GM12878 (cell line): Measurements from ENCODE around the gene MMP10. TPM values are rescaled to one million over a fixed set of nuclear protein-coding genes. Genes with fewer than 3 reads are reported as not detected.

Experiments
- ATAC-seq: fragments of 200-7000 bp; cut with Tn5 transposase; 3 replicates; pipeline ENCODE4 v1.9.1; 2020; ENCODE audit warnings: mild to moderate bottlenecking, moderate library complexity
- Bru-seq: library from RNA; stranded (reverse); fragments of 400-500 nt; gene quantifications from one replicate; lab custom pipeline; 2021; lab: Mats Ljungman, UMichigan
- BruChase-seq, 2 experiments: library from RNA; stranded (reverse); fragments of 400-500 nt; gene quantifications; one replicate each; lab custom pipeline; 2021; lab: Mats Ljungman, UMichigan
- BruUV-seq: library from RNA; stranded (reverse); fragments of 400-500 nt; replicated peaks from 2 replicates; lab custom pipeline; 2021; lab: Mats Ljungman, UMichigan
- CTCF ChIA-PET: fragments of 300-600 bp; sonication (Branson Sonifier 250); formaldehyde crosslinking; extraction: SDS; loops from one replicate; lab custom pipeline; 2021; ENCODE audit warnings: inconsistent platforms; lab: Yijun Ruan, JAX
- POLR2A ChIA-PET: fragments of 350-600 bp; formaldehyde crosslinking; extraction: SDS; loops from one replicate; lab custom pipeline; 2021; ENCODE audit warnings: inconsistent platforms; lab: Charles Lee
- RAD21 ChIA-PET: fragments of 300-600 bp; sonication (Branson Sonifier 250); formaldehyde crosslinking; loops from one replicate; lab custom pipeline; 2023; ENCODE audit warnings: antibody characterized with exemption; ENCODE audit not compliant: unreplicated experiment; lab: Charles Lee
- SMC1A ChIA-PET: fragments of 300-600 bp; sonication (Branson Sonifier 250); formaldehyde crosslinking; loops from one replicate; lab custom pipeline; 2023; ENCODE audit not compliant: unreplicated experiment, uncharacterized antibody; lab: Charles Lee
- DNase-seq: peaks from one replicate; pipeline ENCODE4 v3.0.0-alpha.2; 2011; ENCODE audit warnings: low read depth, low spot score
- FAIRE-seq: peaks from 3 replicates; lab custom pipeline; 2011; peaks lifted over from hg19 to GRCh38; lab: Jason Lieb, UNC
- H2AFZ ChIP-seq: 2 replicates; pipeline ENCODE4 v1.6.0; 2011; ENCODE audit warnings: low read depth, low read length, control low read depth; ENCODE audit not compliant: control insufficient read depth
- H3K27ac ChIP-seq: 2 replicates; pipeline ENCODE4 v1.5.1; 2011; ENCODE audit warnings: control low read depth; ENCODE audit not compliant: control insufficient read depth, insufficient read depth
- H3K27me3 ChIP-seq, 2 experiments: replicated peaks in 1 of 2; 2 replicates each; pipeline versions ENCODE4 v1.6.0 to v1.6.1; 2011; ENCODE audit warnings: low read length in 1 of 2; ENCODE audit not compliant: control insufficient read depth in 2 of 2, insufficient read depth in 2 of 2
- H3K36me3 ChIP-seq, 2 experiments: 2 replicates each; pipeline ENCODE4 v1.5.1; 2011; ENCODE audit warnings: low read length in 1 of 2; ENCODE audit not compliant: control insufficient read depth in 2 of 2, insufficient read depth in 2 of 2
- H3K4me1 ChIP-seq: 2 replicates; pipeline ENCODE4 v1.6.1; 2011; ENCODE audit warnings: mild to moderate bottlenecking, low read length, moderate library complexity, mixed read lengths; ENCODE audit not compliant: control insufficient read depth, insufficient read depth
- H3K4me2 ChIP-seq: 2 replicates; pipeline ENCODE4 v1.6.0; 2011; ENCODE audit warnings: control low read depth; ENCODE audit not compliant: control insufficient read depth, insufficient read depth
- H3K4me3 ChIP-seq: fragments of 200-600 bp; sonication (generic); 2 replicates; pipeline ENCODE4 v1.5.1; 2016
- H3K79me2 ChIP-seq: 2 replicates; pipeline ENCODE4 v1.6.0; 2011; ENCODE audit warnings: low read length; ENCODE audit not compliant: control insufficient read depth, insufficient read depth
- H3K9ac ChIP-seq: 2 replicates; pipeline ENCODE4 v1.8.0; 2011; ENCODE audit warnings: low read length, control low read depth, mixed read lengths; ENCODE audit not compliant: control insufficient read depth, insufficient read depth
- H3K9me3 ChIP-seq: replicated peaks from 3 replicates; pipeline ENCODE4 v1.5.1; 2011; ENCODE audit warnings: mild to moderate bottlenecking, low read length; ENCODE audit not compliant: control insufficient read depth, insufficient read depth
- H4K20me1 ChIP-seq: 2 replicates; pipeline ENCODE4 v1.6.0; 2011; ENCODE audit not compliant: control insufficient read depth, insufficient read depth
- KDM1A ChIP-seq: fragments of 200-600 bp; sonication (generic); IDR thresholded peaks from 2 replicates; pipeline ENCODE4 v1.6.1; 2016; ENCODE audit warnings: borderline replicate concordance
- WGBS: methylation state at CpG from one replicate; pipeline ENCODE4 v1.1.6; 2016; ENCODE audit warnings: low lambda C conversion rate; ENCODE audit not compliant: insufficient replicate concordance, insufficient coverage; ENCODE audit errors: missing lambda C conversion rate; 5-methylcytosine and 5-hydroxymethylcytosine counted together
- in situ Hi-C: fragments of 300-500 bp; cut with MboI; formaldehyde crosslinking; loops from 9 replicates; pipeline ENCODE4 v1.14.3; 2018; ENCODE audit warnings: mixed read lengths
- intact Hi-C: fragments of 100-400 bp; cut with micrococcal nuclease; formaldehyde crosslinking; loops from one replicate; pipeline ENCODE4 v1.14.2; 2022; ENCODE audit not compliant: unreplicated experiment
- long read RNA-seq, 2 experiments: library from polyadenylated mRNA; unstranded; transcript quantifications; one replicate each; pipeline ENCODE4 v2.0.0, GENCODE V29; 2019 to 2020
- polyA minus RNA-seq, 3 experiments: library from RNA; depleted of rRNA, polyadenylated mRNA; stranded (reverse); fragments of >200 nt; gene quantifications; 2 replicates each; pipeline ENCODE4 v1.2.3, GENCODE V29; 2011
- polyA plus RNA-seq, 11 experiments: library from polyadenylated mRNA; depleted of rRNA in 4 of 11; unstranded in 6 of 11; stranded (reverse) in 5 of 11; fragments of >200 nt; fragmentation: Nextera tagmentation in 4 of 11; fragmentation: Illumina TruSeq in 1 of 11; extraction: Ambion mirVana in 4 of 11; extraction: Trizol in 1 of 11; gene quantifications; 1 replicate in 1 of 11; 2 replicates in 10 of 11; pipeline versions ENCODE4 v1.2.1 to v1.2.3, GENCODE V29; 2011 to 2016; ENCODE audit warnings: inconsistent platforms in 2 of 11, missing spikeins in 2 of 11, low read depth in 1 of 11
- total RNA-seq, 4 experiments: library from RNA; depleted of rRNA in 3 of 4; stranded (reverse); fragments of >200 nt in 3 of 4; fragmentation: Illumina TruSeq in 1 of 4; extraction: Trizol in 1 of 4; gene quantifications; 2 replicates each; pipeline versions ENCODE4 v1.2.1 to v1.2.3, GENCODE V29; 2013 to 2021
- TF ChIP-seq, protein P1 (sequence below), 3 experiments: IDR thresholded peaks in 2 of 3; conservative IDR thresholded peaks in 1 of 3; 2 replicates each; pipeline ENCODE4 v1.5.1; 2011; ENCODE audit warnings: low read depth in 3 of 3, low read length in 3 of 3, mild to moderate bottlenecking in 3 of 3, control low read depth in 2 of 3, moderate library complexity in 2 of 3, inconsistent platforms in 1 of 3, mixed read lengths in 1 of 3; ENCODE audit not compliant: control insufficient read depth in 2 of 3, insufficient read depth in 1 of 3; ENCODE audit errors: extremely low read depth in 1 of 3

Gene MMP10
- not detected in 2 replicates for total RNA-seq (2013; cell fraction: nucleolus; rRNA removed)
- total RNA-seq (2014; rRNA removed): not detected in 2 replicates
- not detected in 2 replicates for total RNA-seq (2014; rRNA removed; fragmentation: Illumina TruSeq; extraction: Trizol)
- not detected in 2 replicates for total RNA-seq (2021)
- polyA plus RNA-seq (2011; ENCODE audit: low read depth): not detected
- not detected in 2 replicates for polyA plus RNA-seq (2011; rRNA removed)
- not detected in 2 replicates for polyA plus RNA-seq (2011; cell fraction: cytosol; rRNA removed)
- not detected in 2 replicates for polyA plus RNA-seq (2011; cell fraction: nucleus; rRNA removed)
- polyA plus RNA-seq (2012): not detected in 2 replicates
- polyA plus RNA-seq (2014; fragmentation: Illumina TruSeq; extraction: Trizol): not detected in 2 replicates
- not detected for polyA plus RNA-seq (2014; fragmentation: Nextera tagmentation; extraction: Ambion mirVana)
- not detected in 2 replicates for polyA plus RNA-seq (2014; rRNA removed)
- not detected for polyA plus RNA-seq (2016; fragmentation: Nextera tagmentation; extraction: Ambion mirVana)
- not detected in 2 replicates for polyA minus RNA-seq (2011; rRNA and poly(A)+ RNA removed)
- polyA minus RNA-seq (2011; cell fraction: cytosol; rRNA and poly(A)+ RNA removed): not detected in 2 replicates
- not detected in 2 replicates for polyA minus RNA-seq (2011; cell fraction: nucleus; rRNA and poly(A)+ RNA removed)
- Bru-seq, nascent RNA: not detected
- not detected for BruChase-seq, experiment 1, labeled RNA remaining after a 6-hour chase
- not detected for BruChase-seq, experiment 2, labeled RNA remaining after a 2-hour chase
- long read RNA-seq, experiment 1: 0 reads
- long read RNA-seq, experiment 2: 0 reads

DNA sequence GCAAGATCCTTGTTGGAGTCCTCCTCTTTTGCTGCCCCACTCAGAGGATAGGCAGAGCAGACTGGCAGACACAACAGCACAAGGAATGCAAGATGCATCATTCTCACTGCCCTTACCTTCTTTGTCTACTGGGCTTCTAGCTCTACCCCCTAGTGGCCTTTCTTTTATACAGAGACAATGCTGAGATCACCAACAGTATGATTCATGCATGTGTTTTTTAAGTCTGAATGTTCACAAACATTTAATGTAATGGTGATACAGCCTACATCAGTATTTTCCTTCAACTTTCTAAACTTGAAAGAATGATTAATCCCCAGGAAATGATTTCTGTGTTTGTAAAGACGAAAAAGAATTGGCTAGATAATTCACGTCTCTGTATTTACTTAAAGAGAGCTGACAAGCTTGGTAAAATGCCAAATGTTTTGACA, at the start of gene MMP10:
TSS of gene MMP10 (minus strand) at position 138 of the 428 bp plus-strand sequence. CDS start at position 101, 37 bp downstream.
- intact Hi-C loops: no loop called here
- WGBS: 56% methylated on average over 2 of the region's 2 CpGs
- Histone ChIP-seq H3K36me3 (no peaks in the 10 kb centered on the region), H3K4me3 (no peak within 1 kb of the TSS), H3K27ac (no peak within 1 kb of the TSS), H3K27me3 (no peaks in the 10 kb centered on the region), H2AFZ (no peak within 1 kb of the TSS), H4K20me1 (no peaks in the 10 kb centered on the region; the same call in 1 of the 2 replicates), H3K4me1 (no peaks in the 10 kb centered on the region), H3K4me2 (no peak within 1 kb of the TSS), H3K9ac (no peak within 1 kb of the TSS), H3K79me2 (no peaks in the 10 kb centered on the region), H3K9me3 (no peaks in the 10 kb centered on the region)
- ChIA-PET CTCF (interaction anchor here (0.8 to 1.0 kb wide), 2 partner anchors 14 to 47 kb away, joined by 3 to 4 read pairs; no protein-coding TSS in a partner anchor), POLR2A (no interaction called here), SMC1A (interaction anchor here (0.9 kb wide), 1 partner anchor 9 kb away, joined by 3 read pairs; no protein-coding TSS in a partner anchor), RAD21 (no interaction called here)
- DNase-seq (no peak), FAIRE-seq (no peak), ATAC-seq (peak; percentile 70)
- in situ Hi-C loops: no loop called here
- no TSS peak for BruUV-seq
- no peak for TF ChIP-seq KDM1A
- TF ChIP-seq, protein P1, sequence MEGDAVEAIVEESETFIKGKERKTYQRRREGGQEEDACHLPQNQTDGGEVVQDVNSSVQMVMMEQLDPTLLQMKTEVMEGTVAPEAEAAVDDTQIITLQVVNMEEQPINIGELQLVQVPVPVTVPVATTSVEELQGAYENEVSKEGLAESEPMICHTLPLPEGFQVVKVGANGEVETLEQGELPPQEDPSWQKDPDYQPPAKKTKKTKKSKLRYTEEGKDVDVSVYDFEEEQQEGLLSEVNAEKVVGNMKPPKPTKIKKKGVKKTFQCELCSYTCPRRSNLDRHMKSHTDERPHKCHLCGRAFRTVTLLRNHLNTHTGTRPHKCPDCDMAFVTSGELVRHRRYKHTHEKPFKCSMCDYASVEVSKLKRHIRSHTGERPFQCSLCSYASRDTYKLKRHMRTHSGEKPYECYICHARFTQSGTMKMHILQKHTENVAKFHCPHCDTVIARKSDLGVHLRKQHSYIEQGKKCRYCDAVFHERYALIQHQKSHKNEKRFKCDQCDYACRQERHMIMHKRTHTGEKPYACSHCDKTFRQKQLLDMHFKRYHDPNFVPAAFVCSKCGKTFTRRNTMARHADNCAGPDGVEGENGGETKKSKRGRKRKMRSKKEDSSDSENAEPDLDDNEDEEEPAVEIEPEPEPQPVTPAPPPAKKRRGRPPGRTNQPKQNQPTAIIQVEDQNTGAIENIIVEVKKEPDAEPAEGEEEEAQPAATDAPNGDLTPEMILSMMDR (IDR thresholded peaks at IDR 0.05 in 2 of 3, conservative IDR thresholded peaks at IDR 0.05 in 1 of 3; ENCODE audit: control insufficient read depth in 2 of 3, extremely low read depth in 1 of 3, insufficient read depth in 1 of 3, low read depth in 3 of 3, low read length in 3 of 3): peak; percentile 17 to 27 (median 23); a peak in 2 of 6 replicates
